Brain microvascular endothelial cell (primary cell): ENCODE measurements around the gene CACNB2.

Source experiments
- DNase-seq: peaks from one replicate; pipeline ENCODE4 v3.0.0-alpha.2; 2020
- H3K27ac ChIP-seq: fragments of 250-450 bp; sonication (Bioruptor Pico); 2 replicates; pipeline ENCODE4 v1.5.1; 2020; ENCODE audit warnings: mild to moderate bottlenecking, moderate library complexity
- H3K27me3 ChIP-seq: fragments of 250-450 bp; sonication (Bioruptor Pico); replicated peaks from 2 replicates; pipeline ENCODE4 v1.5.1; 2020; ENCODE audit warnings: mild to moderate bottlenecking
- H3K36me3 ChIP-seq: fragments of 250-450 bp; sonication (Bioruptor Pico); replicated peaks from 2 replicates; pipeline ENCODE4 v1.5.1; 2020; ENCODE audit warnings: mild to moderate bottlenecking
- H3K4me3 ChIP-seq: 2 replicates; pipeline ENCODE4 v1.5.1; 2011; ENCODE audit warnings: low read depth, mild to moderate bottlenecking, control low read depth, low read length, moderate library complexity
- CTCF ChIP-seq: IDR thresholded peaks from 2 replicates; pipeline ENCODE4 v1.5.1; 2011; ENCODE audit warnings: low read depth, mild to moderate bottlenecking, moderate library complexity, low read length, control low read depth, inconsistent platforms; ENCODE audit errors: missing control alignments
- in situ Hi-C: cut with HindIII; loops from 2 replicates; pipeline ENCODE4 v1.10.0; 2017; ENCODE audit warnings: low sequenced_read_pairs, low pct_ligation_motif_present

CACNB2 gene

DNA sequence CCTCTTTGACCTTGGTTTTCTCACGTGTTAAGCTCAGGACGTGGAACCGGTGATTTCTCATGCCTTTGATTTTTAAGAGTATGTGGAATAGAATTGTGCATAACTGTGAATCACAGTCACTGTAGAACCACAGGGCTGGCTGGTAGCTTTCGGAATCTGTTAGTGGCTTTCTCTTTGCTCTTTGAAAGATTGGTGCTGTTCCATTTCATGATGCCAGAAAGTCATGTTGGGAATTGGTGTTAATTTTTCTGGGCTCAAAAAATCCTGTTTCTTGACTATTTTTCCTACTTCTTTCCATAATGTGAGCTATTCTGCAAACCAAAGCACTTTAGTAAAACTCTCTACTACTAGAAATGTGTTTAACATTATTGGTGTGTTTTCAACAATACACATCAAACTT is 73.0 kb downstream of the CACNB2 start:
- in situ Hi-C loops = no loop called here

DNA sequence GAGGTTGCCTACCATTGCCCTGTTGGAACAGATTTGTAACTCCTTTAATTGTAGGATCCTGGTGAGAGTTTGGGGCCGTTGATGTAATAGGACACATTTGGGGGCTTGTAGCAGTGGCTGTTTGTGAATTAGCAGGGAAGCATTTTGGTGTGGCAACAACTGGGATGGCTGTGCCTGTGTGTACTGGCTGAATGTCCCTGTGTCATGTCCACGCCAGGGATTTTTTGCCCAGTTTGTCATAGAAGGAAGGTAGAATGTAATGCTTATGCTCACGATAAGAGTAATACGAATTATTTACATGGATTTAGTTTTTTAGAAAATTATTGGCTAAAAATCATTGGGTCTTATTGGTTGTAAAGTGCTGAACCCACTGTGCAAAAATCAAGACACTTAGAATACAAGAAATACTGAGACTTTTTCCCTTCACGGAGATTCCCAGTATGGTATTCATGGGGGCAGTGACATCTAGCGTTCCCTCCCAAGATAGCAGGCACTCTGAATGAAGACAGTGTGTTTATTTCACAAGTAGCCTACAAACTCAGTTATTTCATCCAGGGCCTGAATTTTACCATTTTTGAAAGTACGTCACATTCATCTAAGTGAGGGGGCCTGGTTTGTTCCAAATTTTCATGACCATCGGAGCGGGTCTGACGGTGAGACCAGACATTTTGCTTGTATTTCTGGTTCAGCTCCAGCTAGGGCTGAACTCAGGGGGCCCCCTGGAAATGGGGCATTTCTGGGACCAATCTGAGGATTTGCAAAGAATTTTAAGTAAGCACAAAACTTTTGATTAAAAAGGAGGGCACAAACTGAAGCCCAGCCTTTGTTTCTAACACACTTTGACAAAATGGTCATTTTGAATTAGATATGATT is 74.7 kb downstream of the CACNB2 start:
- peak; percentile 67 for DNase-seq
- H3K27ac ChIP-seq = no peak overlapping the region
- H3K36me3 ChIP-seq = no peaks in the 10 kb centered on the region
- in situ Hi-C loops = no loop called here
- TF ChIP-seq CTCF = peak; percentile 86
- H3K4me3 ChIP-seq = no peak overlapping the region
- H3K27me3 ChIP-seq = no peaks in the 10 kb centered on the region

More for the DNA sequence above, 73.0 kb downstream of the CACNB2 start:
- Histone ChIP-seq H3K4me3 (no peak overlapping the region), H3K27ac (no peak overlapping the region), H3K27me3 (no peaks in the 10 kb centered on the region), H3K36me3 (no peaks in the 10 kb centered on the region)
- no peak for DNase-seq
- no peak for TF ChIP-seq CTCF

- Histone ChIP-seq H3K36me3 (no peaks in the 10 kb centered on the region), H3K4me3 (no peak overlapping the region), H3K27me3 (no peaks in the 10 kb centered on the region), H3K27ac (no peak overlapping the region)
- DNase-seq = peak; percentile 31
- in situ Hi-C loops = no loop called here
- TF ChIP-seq CTCF = peak; percentile 79
Measured at GRCh38 chr10:18216482-18216881, 76.3 kb downstream of the CACNB2 start.

DNA sequence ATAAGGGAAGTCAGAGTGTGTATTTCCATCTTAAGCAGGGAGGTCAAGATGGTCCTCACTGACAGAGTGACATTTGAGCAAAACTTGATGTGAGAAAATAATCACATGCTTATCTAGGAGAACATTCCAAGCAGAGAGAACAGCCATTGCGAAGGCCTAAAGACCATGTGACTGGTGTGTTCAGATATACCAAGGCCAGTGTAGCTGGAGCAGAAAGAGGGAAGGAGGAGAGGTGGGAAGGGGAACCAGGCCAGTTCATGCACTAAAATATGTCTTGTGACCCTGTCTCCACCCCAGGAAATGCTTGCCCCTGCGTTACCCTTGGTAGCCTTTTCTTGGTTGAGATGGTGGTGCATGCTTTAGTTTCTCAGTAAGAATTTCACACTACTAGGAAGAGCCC is 77.4 kb downstream of the CACNB2 start:
- Histone ChIP-seq H3K27me3 (no peaks in the 10 kb centered on the region), H3K4me3 (no peak overlapping the region), H3K27ac (no peak overlapping the region), H3K36me3 (no peaks in the 10 kb centered on the region)
- DNase-seq = no peak
- no peak for TF ChIP-seq CTCF
- in situ Hi-C loops = no loop called here

GRCh38 chr10:18219146-18219545 is 78.9 kb downstream of the CACNB2 start:
- no peak for TF ChIP-seq CTCF
- no peak overlapping the region for H3K4me3 ChIP-seq
- H3K36me3 ChIP-seq = no peaks in the 10 kb centered on the region
- in situ Hi-C loops = no loop called here
- H3K27me3 ChIP-seq = no peaks in the 10 kb centered on the region
- no peak for DNase-seq
- H3K27ac ChIP-seq = no peak overlapping the region

DNA sequence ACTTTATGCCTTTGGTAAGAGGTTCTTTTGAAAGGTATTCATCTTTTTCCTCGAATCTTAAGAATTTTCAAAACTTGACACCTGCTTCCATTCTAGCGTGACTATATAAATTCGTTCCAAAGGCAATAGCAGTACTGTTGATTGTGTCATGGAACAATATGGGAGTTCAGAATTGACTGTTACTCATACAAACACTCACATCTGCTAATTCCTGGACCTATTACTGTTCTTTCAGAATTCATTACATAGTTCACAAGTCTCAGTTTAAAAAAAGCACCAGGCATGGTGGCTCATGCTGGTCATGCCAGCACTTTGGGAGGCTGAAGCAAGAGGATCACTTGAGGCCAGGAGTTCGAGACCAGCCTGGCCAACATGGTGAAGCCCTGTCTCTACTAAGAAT is 80.9 kb downstream of the CACNB2 start:
- H3K27me3 ChIP-seq = no peaks in the 10 kb centered on the region
- no peaks in the 10 kb centered on the region for H3K36me3 ChIP-seq
- no peak for TF ChIP-seq CTCF
- H3K4me3 ChIP-seq = no peak overlapping the region
- in situ Hi-C loops = no loop called here
- no peak for DNase-seq
- no peak overlapping the region for H3K27ac ChIP-seq
